Amniotic stem cell (primary cell): ENCODE results near the gene MAP4K2.
"Not testable (repeated sequence)": the region's sequence is repeated elsewhere in the genome, so short reads cannot be mapped to it uniquely, and the experiment has no call there.

Experiments
- DNase-seq: peaks from one replicate; lab custom pipeline; 2025; lab: John Stamatoyannopoulos, UW

The MAP4K2 gene

DNA sequence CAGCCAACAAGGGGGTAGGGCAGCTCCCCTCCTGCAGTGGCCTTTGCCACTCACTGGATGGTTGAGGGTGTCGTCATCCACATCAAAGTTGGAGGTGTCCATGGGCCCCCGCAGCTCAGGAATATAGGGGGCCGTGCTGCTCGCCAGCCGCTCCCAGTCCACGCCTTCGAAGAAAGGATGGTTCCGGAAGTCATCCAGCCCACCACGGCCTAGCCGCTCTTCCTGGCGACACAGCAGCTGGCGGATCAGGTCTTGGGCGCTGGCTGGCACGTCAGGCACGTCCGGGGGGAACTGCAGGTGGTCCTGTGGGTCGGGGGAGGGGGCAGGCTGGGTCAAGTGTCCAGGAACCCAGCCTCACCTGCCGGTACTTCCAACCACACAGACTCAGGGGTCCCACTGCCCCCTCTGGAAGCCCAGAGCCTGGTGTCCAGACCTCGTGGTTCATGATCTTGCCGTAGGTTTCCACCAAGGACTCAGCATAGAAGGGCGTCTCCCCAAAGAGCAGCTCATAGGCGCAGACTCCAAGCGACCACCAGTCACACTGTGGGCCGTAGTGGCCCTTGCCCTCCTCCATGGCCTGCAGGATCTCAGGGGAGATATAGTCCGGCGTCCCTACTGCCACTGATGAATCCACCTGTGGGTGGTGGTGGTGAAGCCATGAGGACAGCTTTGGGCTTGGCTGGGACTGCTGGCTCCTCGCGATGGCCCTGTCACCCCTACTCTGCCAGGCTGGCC lies 35.8 kb upstream of the MAP4K2 start:
- no peak for DNase-seq

DNA sequence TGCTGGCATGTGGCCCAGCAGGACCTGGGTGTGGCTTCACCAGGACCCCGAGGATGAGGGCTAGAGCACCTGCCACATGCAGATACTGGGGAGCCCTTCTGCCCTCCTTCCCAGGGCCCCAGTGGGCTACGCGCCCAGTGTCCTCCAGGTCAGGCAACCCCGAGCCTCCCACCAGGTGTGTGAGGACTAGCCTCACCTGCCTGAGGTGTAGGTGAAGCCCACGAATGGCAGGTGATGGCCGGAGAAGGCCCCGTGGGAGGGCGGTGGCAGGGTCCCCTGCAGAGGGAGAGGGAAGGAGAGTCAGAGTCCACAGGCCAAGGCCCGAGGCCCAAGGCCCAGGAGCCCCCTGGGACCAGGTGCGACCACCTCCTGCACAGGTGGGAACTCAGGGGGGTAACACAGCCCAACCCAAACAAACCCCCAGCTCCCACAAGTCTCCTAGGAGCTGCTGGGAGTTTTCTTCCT lies 34.9 kb upstream of the MAP4K2 start:
- no peak for DNase-seq

DNA sequence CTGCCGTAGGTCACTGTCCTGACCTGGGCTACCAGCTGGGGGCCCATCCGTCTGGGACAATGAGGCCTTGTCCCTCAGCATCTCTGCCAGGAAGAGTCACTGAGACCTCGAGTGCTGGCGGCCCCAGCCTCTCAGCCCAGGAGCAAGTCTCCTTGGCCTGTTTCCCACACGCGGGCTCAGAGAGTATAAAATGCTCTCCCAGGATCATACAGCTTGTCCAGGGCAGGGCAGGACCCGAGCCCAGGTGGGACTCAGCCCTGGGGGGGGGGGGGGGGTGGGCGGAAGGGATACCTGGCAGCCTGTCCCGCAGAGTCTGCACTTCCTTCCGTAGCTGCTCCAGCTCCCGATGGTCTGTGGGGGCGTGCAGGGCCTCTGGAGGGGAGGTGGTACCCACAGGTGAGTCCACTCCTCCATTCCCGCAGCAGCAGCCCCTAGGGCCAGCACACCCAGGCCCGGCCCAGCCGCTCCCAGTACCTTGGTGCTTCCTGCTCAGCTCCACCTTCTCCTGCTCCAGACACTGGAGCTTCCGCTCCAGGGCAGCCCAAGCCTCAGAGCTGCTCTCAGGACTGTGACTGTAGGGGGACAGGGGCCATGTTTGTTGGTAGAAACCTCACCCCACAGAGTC lies 33.5 kb upstream of the MAP4K2 start:
- no peak for DNase-seq

DNA sequence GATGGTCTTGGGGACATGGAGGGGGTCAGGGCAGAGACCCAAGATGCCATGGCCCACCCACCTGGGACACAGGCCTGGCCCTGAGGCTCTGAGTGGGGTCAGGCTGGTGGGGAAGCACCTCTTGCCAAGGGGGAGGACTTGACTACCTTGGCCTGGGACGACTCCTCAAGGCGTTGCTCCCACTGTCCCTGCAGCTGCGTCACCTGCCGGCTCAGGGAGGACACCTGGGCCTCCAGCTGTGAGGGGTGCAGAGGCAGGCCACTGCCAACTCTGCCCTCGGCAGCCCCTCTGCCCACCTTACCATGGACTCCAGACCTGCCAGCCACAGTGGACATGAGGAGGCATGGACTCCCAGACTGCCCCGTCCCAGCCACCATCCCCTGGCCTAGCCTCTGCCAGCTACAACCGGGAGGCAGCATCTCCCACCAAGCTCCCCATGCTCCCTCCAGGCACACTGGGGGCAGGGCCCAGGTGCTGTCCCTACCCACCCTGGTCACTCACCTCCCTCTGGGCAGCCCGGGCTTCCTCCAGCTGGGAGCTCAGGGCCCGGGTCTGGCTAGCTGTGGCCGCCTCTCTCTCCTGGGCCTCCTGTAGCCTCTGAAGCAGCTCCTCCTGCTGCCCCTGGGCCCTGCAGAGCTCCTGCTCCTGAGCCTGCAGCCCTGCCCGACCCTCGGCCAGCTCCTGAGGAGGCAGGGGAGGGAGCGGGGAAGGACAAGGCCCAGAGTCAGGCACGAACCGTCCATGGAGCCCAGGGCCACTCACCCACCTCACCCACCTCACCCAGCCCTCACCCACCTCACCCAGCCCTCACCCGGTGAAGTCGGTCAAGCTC lies 32.8 kb upstream of the MAP4K2 start:
- no peak for DNase-seq

DNA sequence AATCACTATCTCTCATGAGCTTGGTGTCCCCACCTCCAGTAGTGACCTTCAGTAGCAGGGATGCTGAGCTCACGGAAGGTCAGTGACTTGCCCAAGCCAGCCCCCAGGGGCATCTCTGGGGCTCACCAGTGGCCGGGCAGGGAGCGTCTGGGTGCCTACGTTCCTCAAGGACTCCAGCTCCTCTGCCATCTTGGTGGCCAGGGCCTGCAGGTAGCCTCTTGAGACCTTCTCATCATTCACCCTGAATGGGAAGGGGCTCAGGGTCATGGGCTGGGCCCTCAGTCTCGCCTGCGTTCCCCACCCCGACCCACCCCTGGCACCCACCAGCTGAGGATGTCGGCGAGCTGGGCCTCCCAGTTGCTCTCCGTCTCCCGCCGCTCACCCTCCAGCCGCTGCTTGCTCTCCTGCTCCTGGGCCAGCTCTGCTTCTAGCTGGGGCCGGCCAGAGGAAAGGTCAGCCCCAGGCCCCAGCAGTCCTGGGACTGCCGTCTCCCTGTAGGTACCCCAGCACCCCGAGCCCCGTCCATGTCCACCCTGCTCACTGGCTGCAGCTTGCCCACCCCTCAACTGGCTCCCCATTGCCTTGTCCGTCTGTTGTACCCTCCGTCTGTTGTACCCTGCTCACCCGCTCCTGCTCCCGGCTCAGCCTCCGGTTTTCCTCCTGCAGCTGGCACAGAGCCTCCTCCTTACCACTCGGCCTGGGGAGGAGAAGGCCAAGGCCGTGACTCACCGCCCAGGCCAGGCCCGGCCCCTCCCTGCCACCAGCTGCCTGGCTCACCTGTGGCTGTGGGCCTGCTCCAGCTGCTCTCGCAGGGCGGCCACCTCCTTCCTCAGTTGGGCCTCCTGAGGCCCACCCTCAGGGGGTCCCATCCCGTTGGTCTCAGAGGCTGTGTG lies 32.0 kb upstream of the MAP4K2 start:
- DNase-seq: no peak

DNA sequence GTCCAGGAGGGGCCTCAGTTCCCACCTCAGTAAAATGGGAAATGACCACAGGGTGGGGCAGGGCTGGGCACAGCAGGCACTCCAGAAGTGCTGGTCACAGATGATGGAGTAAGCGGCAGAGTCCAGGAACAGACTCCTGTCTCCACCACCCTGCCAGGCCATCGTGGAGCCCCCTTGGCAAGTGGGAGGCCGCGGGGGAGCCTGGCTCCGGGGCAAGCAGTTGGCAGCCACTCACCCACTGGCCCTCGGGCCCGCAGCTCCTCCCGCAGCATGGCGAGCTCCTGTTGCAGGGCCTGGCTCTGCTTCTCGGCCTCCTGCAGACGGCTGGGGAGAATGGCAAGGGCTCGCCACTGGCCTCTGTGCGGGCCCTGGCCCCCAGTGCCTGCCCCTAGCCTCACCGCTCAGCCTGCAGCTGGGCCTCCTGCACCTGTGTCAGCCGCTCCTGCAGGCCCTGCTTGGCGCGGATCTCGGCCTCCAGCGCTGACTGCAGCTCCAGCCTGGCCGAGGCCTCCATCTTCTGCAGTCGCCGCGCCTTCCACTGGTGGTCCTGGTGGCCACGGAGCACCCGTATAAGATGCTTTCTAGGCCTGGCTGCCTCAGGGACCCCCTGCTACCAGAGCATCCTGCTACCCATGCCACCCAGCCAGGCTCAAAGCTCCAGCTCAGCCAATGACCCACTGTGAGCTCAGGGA lies 31.2 kb upstream of the MAP4K2 start:
- no peak for DNase-seq

DNA sequence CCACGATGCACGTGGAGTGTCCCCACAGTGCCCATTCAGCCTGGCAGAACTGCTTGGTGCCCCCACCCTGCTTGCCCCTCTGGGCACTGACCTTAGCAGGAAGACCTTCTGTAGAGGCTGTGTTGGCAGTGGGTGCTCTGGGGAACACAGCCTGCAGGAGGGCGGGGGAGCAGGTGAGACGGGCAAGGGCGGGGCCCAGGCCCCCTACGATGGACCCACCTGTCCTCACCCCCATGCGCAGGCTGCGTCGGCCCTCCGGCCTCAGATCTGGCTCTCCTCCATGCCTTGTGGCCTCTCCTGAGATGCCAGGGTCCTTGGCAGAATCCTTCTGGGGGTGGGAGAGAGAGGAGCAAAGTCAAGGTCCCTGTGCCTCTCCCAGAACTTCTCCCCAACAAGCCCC lies 30.5 kb upstream of the MAP4K2 start:
- DNase-seq: no peak

DNA sequence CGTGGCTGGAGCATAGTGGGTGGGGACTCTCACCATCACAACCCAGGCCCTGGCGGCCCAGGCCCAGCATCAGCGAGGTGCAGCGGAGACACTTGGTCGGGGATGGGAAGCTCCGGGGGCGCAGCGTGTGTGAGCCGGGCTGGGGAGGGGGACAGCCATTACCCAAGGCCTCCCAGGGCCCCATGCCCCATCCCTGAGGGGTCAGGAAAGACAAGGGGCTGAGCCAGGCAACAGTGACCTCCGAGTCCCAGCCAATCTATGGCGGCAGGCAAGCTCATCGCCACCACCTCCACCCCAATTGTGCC lies 30.1 kb upstream of the MAP4K2 start:
- DNase-seq: no peak

DNA sequence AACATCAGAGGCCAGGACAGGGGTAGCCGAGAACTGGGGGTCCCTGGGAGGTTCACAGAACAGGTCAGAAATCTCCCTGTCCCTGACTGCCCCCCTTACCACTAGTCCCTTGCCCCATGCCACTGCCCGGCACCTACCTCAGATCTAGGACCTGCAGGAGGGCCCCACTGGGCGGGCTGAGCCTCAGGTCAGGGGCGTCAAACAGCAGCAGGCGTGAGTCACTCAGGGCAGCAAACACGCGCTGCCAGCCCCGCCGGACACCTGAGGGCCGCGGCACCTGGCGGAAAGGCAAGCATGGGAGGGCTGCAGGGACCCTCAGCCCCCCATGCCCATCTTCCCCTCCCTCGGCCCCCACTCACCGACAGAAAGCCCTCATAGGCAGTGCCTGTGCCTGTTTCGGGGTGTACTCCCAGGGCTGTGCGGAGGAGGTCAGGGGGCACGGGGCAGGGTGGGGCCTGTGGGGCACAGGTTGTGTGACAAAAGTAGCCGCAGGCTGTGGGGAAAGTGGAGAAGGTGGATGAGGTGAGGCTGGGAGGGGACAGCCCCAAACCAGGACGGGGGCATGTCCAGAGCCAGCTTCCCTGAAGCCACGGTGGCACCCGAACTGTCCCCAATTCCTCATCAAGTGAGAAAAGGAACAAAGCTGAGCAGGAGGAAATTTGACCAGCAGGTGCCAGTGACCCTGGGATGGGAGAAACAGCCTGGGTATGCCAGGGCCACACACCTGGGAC lies 29.6 kb upstream of the MAP4K2 start:
- no peak for DNase-seq

DNA sequence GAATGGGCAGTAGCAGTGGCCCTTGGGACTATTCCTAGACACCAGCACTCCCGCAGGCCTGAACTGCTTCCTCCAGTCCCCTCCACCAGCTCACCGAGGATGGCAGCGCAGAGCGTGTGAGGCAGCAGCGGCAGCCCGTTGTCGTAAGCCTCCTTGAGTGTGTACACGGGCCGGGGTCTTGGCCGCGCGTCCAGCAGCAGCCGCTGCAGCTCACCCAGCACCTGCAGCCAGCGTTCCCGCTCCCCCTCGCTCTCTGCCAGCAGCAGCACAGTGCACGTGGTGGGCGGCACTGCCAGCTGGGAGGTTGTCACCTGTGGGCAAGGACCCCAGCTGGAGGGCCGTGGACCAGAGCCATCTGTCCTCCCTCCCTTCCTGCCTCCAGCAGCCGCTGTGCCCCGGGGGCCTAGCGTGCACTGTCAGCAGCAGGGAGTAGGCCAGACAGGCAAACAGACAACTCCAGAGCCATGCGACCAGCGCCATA lies 28.4 kb upstream of the MAP4K2 start:
- no peak for DNase-seq

DNA sequence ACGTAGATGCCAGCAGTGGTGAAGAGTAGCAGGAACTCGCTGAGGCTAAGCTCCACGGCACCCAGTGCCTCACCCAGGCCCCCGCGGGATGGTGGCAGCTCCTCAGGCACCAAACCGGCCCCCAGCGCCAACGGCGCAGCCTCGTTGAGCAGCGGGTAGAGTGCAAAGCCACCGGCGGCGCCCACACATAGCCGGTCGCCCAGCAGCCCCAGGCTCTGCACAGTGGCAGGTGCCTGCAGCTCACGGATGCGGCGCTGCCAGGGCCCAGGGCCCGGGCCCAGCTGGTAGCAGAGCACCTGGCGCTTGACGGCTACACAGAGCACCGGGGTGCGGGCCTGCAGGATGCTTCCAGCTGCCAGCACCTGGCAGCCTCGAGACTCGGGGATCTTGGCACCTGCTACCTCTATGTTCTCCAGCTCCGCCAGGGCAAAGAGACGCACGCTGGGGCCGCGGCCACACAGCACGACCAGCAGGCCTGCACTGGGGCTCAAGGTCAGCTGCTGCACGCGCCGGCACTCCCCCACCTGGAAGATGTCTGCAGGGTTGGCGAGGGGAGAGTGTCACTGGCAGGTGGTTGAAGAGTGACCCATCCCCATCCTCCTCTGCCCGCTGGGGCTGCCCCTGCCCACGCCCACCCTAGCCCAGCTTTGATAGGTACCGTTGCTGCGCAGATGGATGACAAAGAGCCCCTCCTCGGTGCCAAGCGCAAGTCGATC lies 26.7 kb upstream of the MAP4K2 start:
- no peak for DNase-seq

DNA sequence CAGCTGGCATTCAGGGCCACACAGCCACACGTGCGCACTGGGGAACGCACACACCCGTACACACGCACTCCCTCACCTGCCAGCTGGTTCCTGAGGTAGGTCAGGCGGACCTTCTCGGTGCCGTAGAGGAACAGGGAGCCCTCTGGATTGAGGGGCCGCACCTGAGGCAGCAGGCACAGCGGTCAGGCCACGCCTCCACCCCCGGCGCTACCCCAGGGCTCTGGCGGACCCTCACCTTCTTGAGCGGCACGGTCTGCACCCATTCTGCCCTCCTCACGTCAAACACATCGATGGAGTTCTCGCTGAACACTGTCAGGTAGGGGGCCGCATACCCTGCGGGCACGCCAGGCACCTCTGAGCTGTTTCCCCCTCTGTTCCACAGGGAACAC lies 24.4 kb upstream of the MAP4K2 start:
- no peak for DNase-seq

DNA sequence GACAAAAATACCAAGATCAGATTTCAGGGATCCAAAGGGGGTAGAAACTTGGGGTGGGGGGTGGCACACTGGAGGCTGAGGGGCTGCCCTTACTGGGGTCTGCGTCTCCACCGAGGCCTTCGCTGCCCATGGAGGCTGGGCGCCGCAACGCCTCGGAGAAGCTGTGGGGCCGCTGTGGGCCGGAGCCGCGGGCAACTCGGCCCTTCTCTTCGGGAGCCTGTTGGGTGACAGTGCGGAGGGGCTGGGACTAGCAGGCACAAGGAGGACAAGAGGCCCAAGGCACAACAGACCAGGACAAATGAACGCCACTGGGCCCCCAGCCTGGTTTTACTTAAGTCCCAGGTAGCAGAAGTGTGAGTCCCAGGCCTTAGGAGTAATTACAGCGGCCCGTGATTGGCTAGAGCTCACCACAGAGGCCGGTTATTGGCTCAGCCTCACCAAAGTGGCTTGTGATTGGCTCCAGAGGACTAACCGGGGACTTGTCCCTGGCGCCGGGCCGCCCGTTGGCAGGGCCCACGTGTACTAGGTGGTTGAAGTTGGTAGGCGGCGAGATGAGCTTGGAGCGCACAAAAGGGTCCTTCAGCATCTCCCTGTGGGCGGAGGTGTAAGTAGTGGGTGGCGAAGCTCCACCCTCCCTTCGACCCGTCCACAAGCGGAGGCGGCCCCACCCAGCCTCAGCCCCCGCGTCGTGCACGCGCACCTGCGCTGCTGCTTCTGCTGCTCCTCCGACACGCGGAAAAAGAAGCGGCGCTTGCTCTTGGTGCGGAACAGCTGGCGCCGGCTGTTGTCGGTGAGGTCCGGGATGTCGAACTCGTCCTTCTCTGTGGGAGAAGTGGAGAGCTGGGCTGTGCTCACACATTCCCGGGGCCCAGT lies 23.8 kb upstream of the MAP4K2 start:
- no peak for DNase-seq

DNA sequence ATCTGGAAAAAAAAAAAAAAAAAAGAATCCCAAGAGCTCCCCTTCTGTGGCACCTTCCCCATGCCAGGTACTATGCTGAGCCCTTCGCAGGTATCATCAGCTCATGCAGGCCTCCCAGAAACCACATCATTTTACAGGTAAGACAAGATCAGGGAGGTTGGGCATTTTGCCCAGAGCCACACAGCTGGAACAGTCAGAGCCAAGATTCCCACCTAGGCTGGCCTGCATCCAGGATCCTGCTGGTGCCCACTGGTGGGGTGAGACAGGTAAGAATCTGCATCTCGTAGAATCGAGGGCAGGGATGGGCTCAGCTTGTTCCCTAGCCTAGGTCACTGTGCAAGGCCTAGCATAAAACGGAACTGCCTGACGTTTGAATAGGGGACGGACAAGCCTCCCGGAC lies 23.0 kb upstream of the MAP4K2 start:
- no peak for DNase-seq

DNA sequence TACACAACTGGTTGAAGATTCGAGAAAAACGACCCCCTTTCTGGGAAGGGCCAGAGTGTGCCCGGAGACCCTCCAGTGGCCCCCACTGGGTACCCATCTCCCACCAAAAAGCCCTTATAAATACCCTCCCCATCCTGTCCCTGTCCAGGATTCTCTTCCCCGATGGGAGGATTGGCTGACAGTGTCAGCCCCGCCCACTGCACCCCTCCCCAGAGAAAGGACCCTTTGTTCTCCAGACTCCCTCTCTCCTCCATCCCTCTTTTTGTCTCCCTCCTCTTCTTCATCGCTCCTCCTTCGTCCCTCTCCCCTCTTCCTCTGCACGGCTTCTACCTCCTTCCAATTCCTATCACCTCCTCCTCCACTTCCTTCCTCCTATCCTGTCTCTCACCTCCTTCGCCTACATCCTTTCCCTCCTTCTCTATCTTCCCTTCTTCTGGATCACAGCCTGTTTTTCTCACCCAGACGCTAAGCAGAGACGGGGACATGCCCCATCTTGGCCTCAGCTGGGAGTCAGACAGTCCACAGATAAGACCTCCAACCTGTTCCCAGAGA lies 20.6 kb upstream of the MAP4K2 start:
- no peak for DNase-seq

DNA sequence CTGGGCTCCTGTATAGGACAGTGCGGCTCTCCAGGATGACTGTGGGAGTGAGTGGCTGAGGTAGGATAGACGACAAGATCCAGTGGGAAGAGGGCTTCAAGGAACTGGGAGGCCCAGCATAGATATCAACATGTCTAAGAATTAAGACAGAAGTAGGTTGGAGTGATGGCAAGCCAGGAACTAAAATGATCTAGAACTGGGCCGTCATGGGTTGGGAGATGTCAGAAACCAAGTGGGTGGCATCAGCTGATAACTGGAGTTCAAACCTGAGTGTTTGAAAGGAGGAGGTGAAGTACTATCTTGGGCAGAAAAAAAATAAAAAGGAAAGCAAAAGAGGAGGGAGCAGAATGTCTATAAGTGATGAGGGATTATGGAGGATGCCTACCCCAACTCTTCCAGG lies 14.5 kb upstream of the MAP4K2 start:
- DNase-seq: no peak

DNA sequence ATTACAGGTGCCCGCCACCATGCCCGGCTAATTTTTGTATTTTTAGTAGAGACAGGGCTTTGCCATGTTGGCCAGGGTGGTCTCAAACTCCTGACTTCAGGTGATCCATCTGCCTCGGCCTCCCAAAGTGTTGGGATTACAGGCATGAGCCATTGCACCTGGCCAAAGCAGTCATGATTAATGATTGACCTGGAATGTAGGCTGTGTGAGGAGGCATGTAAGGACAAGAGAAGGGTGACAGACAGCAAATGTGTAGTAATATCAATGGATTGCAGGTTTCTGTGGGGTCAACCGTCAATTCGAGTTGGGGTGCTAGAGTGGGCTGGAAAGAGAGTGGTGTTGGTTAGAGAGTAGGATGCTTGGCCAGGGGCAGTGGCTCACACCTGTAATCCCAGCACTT lies 12.4 kb upstream of the MAP4K2 start:
- DNase-seq: not testable (repeated sequence)

DNA sequence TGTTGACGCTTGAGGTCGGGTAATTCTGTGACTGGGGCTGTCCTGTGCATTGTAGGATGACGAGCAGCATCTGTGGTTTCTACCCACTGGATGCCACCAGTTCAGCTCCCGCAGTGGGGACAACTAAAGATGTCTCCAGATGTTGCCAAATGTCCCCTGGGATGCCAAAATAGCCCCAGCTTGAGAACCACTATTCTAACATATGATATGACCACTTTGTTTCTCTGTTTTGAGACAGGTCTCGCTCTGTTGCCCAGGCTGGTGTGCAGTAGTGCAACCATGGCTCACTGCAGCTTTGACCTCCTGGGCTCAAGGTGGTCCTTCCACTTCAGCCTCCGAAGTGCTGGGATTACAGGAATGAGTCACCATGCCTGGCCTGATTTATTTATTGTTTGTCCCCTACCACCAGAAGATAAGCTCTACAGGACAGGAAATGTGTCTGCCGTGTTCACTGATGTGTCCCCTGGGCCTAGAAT lies 11.7 kb upstream of the MAP4K2 start:
- DNase-seq: no peak

DNA sequence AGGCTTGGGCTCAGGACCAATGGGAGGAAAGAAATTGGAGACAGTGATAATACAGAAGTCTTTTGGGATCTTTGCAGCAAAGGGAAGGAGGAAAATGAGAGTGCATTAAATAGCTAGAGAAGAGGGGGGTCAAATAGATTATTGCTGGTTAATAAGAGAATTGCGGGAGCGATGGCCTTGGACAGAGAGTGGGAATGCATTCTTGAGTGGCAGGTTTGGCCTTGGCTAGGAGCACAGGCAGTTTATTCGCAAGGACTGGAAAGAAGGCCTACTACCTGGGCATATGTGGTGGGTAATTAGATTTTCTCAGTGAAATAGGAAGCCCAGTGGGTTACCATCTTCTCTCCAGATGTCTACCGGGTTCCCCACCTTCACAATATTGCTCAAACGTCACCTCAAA lies 10.8 kb upstream of the MAP4K2 start:
- no peak for DNase-seq
